PC-3 (cell line): ENCODE data around the gene FIP1L1.

ENCODE experiments used
- CTCF ChIP-seq: fragments of 300-600 bp; sonication (generic); conservative IDR thresholded peaks from 2 replicates; pipeline ENCODE4 v1.5.1; 2017; ENCODE audit warnings: antibody characterized with exemption, low read depth, mild to moderate bottlenecking, low read length
- EZH2 ChIP-seq: fragments of 300-600 bp; sonication (generic); IDR thresholded peaks from one replicate; pipeline ENCODE4 v1.6.1; 2017; ENCODE audit warnings: antibody characterized with exemption, mild to moderate bottlenecking, low read length; ENCODE audit not compliant: unreplicated experiment

- no peak for TF ChIP-seq CTCF
- TF ChIP-seq EZH2 = no peak
These were observed 103.5 kb downstream of the FIP1L1 start for GRCh38 chr4:53480909-53481308.
